Activated T-cell treated with anti-CD3 and anti-CD28 coated beads for 24 hours (primary cell): Measurements from ENCODE around the gene DPYSL4.
A peak's percentile ranks its signal among the peaks of the same experiment; 100 is the strongest.
"Not testable (repeated sequence)": the region's sequence is repeated elsewhere in the genome, so short reads cannot be mapped to it uniquely, and the experiment has no call there.

Experiments used
- DNase-seq: peaks from one replicate; pipeline ENCODE4 v3.0.0-alpha.2; 2020; ENCODE audit warnings: low read depth

DPYSL4 gene

DNA sequence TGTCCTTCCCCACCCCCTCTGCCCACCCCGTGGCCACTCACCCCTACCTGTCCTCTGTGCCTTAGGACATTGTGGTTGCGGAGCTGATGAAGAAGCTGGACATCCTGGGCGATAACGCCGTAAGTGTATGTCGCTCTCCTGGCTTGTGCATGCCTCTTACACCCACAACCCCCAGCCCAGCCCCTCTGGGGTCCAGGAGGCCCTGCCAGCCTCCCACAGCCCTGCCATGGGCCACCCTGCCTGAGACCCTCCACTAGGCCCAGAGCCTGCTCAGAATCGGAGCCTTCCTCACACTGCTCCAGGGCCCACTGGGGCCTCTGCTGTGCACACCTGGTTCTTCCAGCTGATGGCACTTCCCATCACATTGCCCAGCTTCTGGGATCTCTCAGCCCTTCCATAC is 36.8 kb upstream of the DPYSL4 start:
- no peak for DNase-seq

GRCh38 chr10:132150777-132151176 is 36.0 kb upstream of the DPYSL4 start:
- no peak for DNase-seq

DNA sequence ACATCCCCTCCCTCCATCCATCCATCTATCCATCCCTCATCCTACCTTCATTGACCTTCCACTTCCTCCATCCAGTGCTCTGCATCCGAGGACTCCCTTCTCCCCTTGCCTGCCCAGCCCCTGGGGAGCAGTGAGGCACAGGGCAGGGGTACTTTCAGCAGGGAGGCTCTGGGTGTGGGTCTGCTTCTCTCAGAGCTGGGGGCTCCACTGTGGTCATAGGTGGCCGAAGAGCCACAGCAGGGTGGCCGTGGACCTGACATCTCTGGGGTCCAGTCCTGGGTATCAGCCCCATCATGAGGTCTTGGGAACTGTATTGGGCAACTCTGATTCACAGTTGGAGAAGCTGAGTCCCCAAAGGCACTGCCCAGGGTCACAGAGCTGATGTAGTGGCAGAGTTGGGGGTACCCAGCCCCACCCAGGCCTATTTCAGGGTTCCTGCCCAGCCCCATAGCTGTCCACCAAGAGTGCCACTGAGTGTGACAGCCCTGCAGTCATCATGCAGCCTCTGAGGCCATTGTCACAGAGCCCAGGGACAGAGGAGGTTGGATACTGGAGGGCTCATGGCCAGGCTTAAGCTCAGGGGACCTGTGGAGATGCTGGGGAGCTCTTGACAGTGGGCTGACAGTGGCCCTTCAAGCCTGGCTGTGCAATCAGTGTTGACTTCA is 35.3 kb upstream of the DPYSL4 start:
- no peak for DNase-seq

GRCh38 chr10:132151951-132152505 is 34.7 kb upstream of the DPYSL4 start:
- no peak for DNase-seq

- no peak for DNase-seq
These were observed 33.7 kb upstream of the DPYSL4 start for GRCh38 chr10:132152896-132153580.

DNA sequence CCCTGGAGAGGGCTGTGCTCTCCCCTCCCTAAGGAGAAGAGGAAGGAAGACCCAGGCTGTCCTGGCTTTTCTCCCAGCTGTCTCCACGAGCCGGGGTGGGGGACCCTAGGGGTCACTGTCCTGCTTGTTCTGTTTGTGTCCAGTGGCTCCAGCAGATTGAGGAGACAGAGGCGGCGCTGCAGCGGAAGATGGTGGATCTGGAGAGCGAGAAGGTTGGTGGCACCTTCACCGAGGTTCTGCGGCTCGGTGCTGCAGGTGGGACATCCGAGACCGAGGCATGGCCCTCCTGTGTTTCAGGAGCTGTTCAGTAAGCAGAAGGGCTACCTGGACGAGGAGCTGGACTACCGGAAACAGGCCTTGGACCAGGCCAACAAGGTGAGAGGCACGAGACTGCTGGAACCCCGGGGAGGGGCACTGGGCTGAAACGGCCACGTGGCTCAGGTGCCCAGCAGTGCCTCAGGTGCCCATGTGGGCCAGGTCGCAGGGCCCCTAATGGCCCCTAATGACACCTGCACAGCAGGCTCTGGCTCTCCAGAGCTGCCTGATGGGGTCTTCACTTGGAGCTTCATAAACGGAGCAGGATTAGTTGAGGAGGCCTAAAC is 33.0 kb upstream of the DPYSL4 start:
- DNase-seq, result no peak

DNA sequence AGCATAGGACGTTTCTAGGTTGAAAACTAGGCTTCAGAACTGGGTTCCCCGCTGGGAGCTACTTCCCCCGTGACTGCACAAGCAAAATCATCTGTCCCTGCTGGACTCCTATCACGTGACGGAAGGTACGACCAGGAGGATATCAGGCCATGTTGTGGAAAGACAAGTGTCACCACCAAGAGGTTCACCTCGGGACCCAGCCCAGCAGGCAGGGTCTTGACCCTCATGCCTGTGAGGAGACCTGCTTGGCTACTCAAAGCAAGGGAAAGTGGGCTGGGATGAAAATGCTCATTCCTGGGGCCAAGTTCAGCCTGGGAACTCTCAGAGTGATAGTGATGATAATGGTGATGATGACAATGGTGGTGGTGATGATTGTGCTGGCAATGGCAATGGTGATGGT is 32.3 kb upstream of the DPYSL4 start:
- DNase-seq, result no peak

- no peak for DNase-seq
These were observed 31.8 kb upstream of the DPYSL4 start for GRCh38 chr10:132154931-132155330.

DNA sequence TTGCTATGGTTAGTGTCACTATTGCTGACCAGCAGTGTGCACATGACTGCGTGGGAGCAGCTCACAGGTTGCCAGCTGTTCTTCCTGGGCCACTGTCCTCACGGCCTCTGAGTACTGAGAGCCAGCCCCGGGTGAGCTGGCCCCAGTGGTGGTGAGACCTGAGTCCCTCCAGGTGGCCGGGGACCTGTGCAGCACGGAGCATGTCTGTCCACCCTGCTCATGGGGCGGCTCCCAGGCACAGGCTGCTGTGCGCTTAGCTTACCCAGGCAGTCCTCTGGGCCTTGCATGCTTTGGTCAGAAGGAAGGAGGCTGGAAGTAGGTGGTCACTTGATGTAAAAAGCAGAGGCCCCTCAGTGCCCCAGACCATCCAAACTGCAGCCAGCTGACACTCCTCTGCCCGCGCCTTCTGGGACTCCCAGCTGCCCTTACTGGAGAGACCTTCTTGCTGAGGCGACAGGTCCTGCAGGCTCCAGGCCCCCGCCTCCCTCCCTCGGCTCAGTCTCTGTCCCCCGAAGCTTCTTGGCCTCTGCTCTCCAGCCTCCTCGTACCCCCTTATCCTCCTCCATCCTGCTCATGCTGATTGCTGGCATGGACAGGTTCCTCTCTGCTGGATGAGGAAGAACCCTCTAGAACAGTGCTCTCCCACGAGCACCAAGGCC is 30.9 kb upstream of the DPYSL4 start:
- no peak for DNase-seq

DNA sequence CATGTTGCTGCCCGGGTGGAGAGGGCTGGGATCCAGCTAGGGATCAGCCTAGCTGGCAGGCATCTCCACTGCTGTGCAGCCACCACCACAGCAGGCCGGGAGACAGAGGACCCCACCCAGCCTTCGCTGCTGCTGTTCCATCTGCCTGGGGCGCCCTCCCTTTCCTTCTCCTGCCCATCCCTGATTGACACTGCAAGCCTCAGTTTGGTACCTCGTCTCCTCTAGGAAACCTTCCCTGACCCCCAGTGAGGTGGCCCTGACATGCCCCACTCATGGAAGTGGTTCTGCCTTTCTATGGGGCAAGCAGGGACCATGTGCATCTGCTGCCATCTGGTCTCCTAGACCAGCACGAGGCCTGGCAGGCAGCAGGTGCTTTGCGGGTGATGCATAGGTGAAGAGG is 30.4 kb upstream of the DPYSL4 start:
- DNase-seq, result no peak

DNA sequence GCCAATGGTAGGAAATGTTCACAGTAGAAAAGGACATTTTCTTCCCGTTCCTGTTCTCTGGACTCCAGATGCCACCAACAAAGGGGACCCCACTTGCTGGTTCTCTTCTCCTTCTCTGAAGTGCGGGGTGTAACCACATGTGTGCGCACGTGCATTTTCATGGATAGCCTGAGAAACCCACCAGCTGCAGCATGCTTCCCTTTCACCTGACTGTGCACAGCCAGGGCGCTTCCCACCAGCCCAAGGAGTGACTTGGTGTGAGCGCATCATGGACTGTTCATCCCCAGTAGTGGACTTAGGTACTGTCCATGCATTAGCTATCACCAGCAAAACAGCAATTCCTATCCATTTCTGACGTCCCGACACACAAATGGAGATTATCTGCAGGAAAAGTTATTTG is 29.6 kb upstream of the DPYSL4 start:
- DNase-seq, result no peak

GRCh38 chr10:132158122-132158741 is 28.5 kb upstream of the DPYSL4 start:
- DNase-seq, result peak; percentile 28

GRCh38 chr10:132158823-132159222 is 27.9 kb upstream of the DPYSL4 start:
- DNase-seq, result no peak

GRCh38 chr10:132159302-132160230 is 27.2 kb upstream of the DPYSL4 start:
- not testable (repeated sequence) for DNase-seq

GRCh38 chr10:132160231-132160630 is 26.5 kb upstream of the DPYSL4 start:
- not testable (repeated sequence) for DNase-seq

DNA sequence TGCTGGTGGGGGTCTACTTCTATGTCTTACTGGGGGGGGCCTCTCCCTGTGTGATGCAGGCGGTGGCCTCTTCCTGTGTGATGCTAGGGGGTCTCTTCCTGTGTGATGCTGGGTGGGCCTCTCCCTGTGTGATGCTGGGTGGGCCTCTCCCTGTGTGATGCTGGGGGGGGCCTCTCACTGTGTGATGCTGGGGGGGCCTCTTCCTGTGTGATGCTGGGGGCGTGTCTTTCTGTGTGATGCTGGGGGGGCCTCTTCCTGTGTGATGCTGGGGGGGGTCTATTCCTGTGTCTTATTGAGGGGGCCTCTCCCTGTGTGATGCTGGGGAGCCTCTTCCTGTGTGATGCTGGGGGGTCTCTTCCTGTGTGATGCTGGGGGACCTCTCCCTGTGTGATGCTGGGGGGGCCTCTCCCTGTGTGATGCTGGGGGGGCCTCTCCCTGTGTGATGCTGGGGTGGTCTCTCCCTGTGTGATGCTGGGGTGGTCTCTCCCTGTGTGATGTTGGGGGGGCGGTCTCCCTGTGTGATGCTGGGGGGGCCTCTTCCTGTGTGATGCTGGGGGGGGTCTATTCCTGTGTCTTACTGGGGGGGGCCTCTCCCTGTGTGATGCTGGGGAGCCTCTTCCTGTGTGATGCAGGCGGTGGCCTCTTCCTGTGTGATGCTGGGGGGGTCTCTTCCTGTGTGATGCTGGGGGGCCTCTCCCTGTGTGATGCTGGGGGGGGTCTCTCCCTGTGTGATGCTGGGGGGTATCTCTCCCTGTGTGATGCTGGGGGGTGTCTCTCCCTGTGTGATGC is 25.7 kb upstream of the DPYSL4 start:
- not testable (repeated sequence) for DNase-seq

DNA sequence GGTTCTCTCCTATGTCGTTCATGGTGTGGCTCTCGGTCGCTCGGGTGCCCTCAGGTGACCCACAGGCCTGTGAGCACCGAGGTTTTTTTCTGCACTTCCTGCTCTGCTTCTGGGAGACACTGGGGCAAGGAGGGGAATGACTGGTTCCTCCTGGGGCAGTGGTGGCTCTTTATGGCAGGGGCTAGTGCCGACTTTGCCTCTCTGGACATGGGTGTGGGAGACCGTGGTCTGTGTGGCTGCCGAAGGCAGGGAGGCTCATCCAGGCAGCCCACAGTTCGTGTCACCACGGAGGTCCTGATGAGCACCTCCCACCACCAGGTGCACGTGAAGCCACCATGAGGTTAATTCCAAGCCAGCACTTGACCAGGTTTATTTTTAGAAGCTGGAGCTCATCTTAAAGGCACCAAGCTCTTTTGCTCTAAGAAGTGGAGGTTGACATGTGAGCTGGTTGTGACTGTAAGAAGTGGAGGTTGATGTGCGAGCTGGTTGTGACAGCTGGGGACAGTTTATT is 24.7 kb upstream of the DPYSL4 start:
- DNase-seq, result no peak

GRCh38 chr10:132162590-132163277 is 24.0 kb upstream of the DPYSL4 start:
- no peak for DNase-seq

- DNase-seq, result peak; percentile 31
These were observed 23.4 kb upstream of the DPYSL4 start for GRCh38 chr10:132163278-132163765.
